AG08395 (cell line): ENCODE results near the gene TRIO.

ENCODE experiments used
- DNase-seq: peaks from one replicate; pipeline ENCODE4 v3.0.0; 2012; ENCODE audit warnings: mixed read lengths, low spot score

TRIO gene

GRCh38 chr5:14438195-14438606 lies 295.1 kb downstream of the TRIO start:
- no peak for DNase-seq

- DNase-seq = no peak
Measured at GRCh38 chr5:14439087-14439871, 296.1 kb downstream of the TRIO start.

GRCh38 chr5:14440223-14440581 lies 297.1 kb downstream of the TRIO start:
- no peak for DNase-seq

GRCh38 chr5:14440582-14441431 lies 297.7 kb downstream of the TRIO start:
- DNase-seq = peak; percentile 84

- DNase-seq = no peak
Measured at GRCh38 chr5:14441641-14442040, 298.5 kb downstream of the TRIO start.

GRCh38 chr5:14442536-14442935 lies 299.4 kb downstream of the TRIO start:
- no peak for DNase-seq

GRCh38 chr5:14443671-14444093 lies 300.5 kb downstream of the TRIO start:
- DNase-seq = no peak

- no peak for DNase-seq
Measured at GRCh38 chr5:14444161-14444560, 301.0 kb downstream of the TRIO start.

- peak; percentile 35 for DNase-seq
Measured at GRCh38 chr5:14445013-14445412, 301.9 kb downstream of the TRIO start.

GRCh38 chr5:14445576-14446290 lies 302.6 kb downstream of the TRIO start:
- DNase-seq = peak; percentile 50

- DNase-seq = no peak
Measured at GRCh38 chr5:14447958-14448911, 305.1 kb downstream of the TRIO start.

- DNase-seq = peak; percentile 70
Measured at GRCh38 chr5:14449052-14449661, 306.0 kb downstream of the TRIO start.

GRCh38 chr5:14450018-14450524 lies 306.9 kb downstream of the TRIO start:
- DNase-seq = peak; percentile 79

GRCh38 chr5:14450742-14451141 lies 307.6 kb downstream of the TRIO start:
- no peak for DNase-seq

GRCh38 chr5:14451871-14452270 lies 308.7 kb downstream of the TRIO start:
- no peak for DNase-seq

- peak; percentile 33 for DNase-seq
Measured at GRCh38 chr5:14452685-14453454, 309.7 kb downstream of the TRIO start.

GRCh38 chr5:14453481-14453880 lies 310.3 kb downstream of the TRIO start:
- DNase-seq = no peak

- no peak for DNase-seq
Measured at GRCh38 chr5:14455814-14456321, 312.7 kb downstream of the TRIO start.

- no peak for DNase-seq
Measured at GRCh38 chr5:14457476-14457875, 314.3 kb downstream of the TRIO start.

GRCh38 chr5:14458414-14458813 lies 315.3 kb downstream of the TRIO start:
- DNase-seq = no peak
